Measurements from ENCODE around the gene RFPL1. TPM values are rescaled to one million over a fixed set of nuclear protein-coding genes. Genes with fewer than 3 reads are reported as not detected.

Gene RFPL1
- total RNA-seq, 1 experiment from 2014 or later, result not detected

DNA sequence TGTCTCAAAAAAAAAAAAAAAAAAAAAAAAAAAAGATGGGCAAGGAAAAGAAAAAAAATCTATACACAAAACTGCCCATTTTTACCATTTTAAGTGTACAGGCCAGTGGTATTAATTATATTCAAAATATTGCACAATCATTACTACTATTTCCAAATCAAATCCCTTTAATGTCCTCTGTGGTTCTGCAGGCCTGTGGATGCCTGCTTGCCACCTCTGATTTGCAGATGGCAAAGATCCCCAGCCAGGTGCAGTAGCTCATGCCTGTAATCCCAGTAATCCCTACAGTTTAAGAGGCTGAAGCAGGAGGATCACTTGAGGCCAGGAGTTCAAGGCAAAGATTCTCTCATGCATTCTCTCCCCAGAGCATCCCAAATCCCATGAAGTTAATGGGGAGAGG is 20.2 kb downstream of the RFPL1 start:
- H3K36me3 Mint-ChIP-seq (ENCODE audit: insufficient read depth, unreplicated experiment), result no peaks in the 10 kb centered on the region
- H3K9me3 Mint-ChIP-seq (ENCODE audit: low read depth, unreplicated experiment), result no peaks in the 10 kb centered on the region
- CTCF ChIA-PET, result no interaction called here
- DNase-seq, result no peak
- H3K27me3 Mint-ChIP-seq (ENCODE audit: unreplicated experiment), result no peaks in the 10 kb centered on the region
- H3K4me3 Mint-ChIP-seq (ENCODE audit: low read depth, unreplicated experiment), result no peak overlapping the region
- no TSS peak for BruUV-seq (replicated peaks)
- intact Hi-C loops (cut with micrococcal nuclease; ENCODE audit: unreplicated experiment), result no loop called here
- H3K4me1 Mint-ChIP-seq (ENCODE audit: low read depth, unreplicated experiment), result no peaks in the 10 kb centered on the region
- H3K27ac Mint-ChIP-seq (ENCODE audit: unreplicated experiment), result no peak overlapping the region
- TF ChIP-seq, protein P1, sequence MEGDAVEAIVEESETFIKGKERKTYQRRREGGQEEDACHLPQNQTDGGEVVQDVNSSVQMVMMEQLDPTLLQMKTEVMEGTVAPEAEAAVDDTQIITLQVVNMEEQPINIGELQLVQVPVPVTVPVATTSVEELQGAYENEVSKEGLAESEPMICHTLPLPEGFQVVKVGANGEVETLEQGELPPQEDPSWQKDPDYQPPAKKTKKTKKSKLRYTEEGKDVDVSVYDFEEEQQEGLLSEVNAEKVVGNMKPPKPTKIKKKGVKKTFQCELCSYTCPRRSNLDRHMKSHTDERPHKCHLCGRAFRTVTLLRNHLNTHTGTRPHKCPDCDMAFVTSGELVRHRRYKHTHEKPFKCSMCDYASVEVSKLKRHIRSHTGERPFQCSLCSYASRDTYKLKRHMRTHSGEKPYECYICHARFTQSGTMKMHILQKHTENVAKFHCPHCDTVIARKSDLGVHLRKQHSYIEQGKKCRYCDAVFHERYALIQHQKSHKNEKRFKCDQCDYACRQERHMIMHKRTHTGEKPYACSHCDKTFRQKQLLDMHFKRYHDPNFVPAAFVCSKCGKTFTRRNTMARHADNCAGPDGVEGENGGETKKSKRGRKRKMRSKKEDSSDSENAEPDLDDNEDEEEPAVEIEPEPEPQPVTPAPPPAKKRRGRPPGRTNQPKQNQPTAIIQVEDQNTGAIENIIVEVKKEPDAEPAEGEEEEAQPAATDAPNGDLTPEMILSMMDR (IDR thresholded peaks at IDR 0.05; ENCODE audit: unreplicated experiment), result no peak

GRCh38 chr22:29459773-29460172 is 21.4 kb downstream of the RFPL1 start:
- Mint-ChIP-seq H3K4me1 (ENCODE audit: low read depth, unreplicated experiment) (no peaks in the 10 kb centered on the region), H3K27me3 (ENCODE audit: unreplicated experiment) (no peaks in the 10 kb centered on the region), H3K4me3 (ENCODE audit: low read depth, unreplicated experiment) (no peak overlapping the region), H3K9me3 (ENCODE audit: low read depth, unreplicated experiment) (no peaks in the 10 kb centered on the region), H3K27ac (ENCODE audit: unreplicated experiment) (no peak overlapping the region), H3K36me3 (ENCODE audit: insufficient read depth, unreplicated experiment) (no peaks in the 10 kb centered on the region)
- DNase-seq, result no peak
- TF ChIP-seq, protein P1 (IDR thresholded peaks at IDR 0.05; ENCODE audit: unreplicated experiment), result no peak
- CTCF ChIA-PET, result interaction anchor here (0.7 kb wide), 1 partner anchor 13 kb away, joined by 3 read pairs; no protein-coding TSS in a partner anchor
- BruUV-seq (replicated peaks), result no TSS peak
- intact Hi-C loops (cut with micrococcal nuclease; ENCODE audit: unreplicated experiment), result no loop called here

- H3K4me1 Mint-ChIP-seq (ENCODE audit: low read depth, unreplicated experiment), result no peaks in the 10 kb centered on the region
- no peaks in the 10 kb centered on the region for H3K36me3 Mint-ChIP-seq (ENCODE audit: insufficient read depth, unreplicated experiment)
- TF ChIP-seq, protein P1 (IDR thresholded peaks at IDR 0.05; ENCODE audit: unreplicated experiment), result no peak
- peaks cover 11% of the 10 kb centered on the region for H3K27me3 Mint-ChIP-seq (ENCODE audit: unreplicated experiment)
- no peak overlapping the region for H3K4me3 Mint-ChIP-seq (ENCODE audit: low read depth, unreplicated experiment)
- intact Hi-C loops (cut with micrococcal nuclease; ENCODE audit: unreplicated experiment), result no loop called here
- no peak for DNase-seq
- H3K27ac Mint-ChIP-seq (ENCODE audit: unreplicated experiment), result no peak overlapping the region
- H3K9me3 Mint-ChIP-seq (ENCODE audit: low read depth, unreplicated experiment), result no peaks in the 10 kb centered on the region
- BruUV-seq (replicated peaks), result no TSS peak
- CTCF ChIA-PET, result interaction anchor here (0.7 kb wide), 1 partner anchor 39 kb away, joined by 6 read pairs; no protein-coding TSS in a partner anchor
These were observed 22.9 kb downstream of the RFPL1 start for GRCh38 chr22:29461263-29461662.

GRCh38 chr22:29463629-29464028 is 25.2 kb downstream of the RFPL1 start:
- Mint-ChIP-seq H3K4me1 (ENCODE audit: low read depth, unreplicated experiment) (no peaks in the 10 kb centered on the region), H3K9me3 (ENCODE audit: low read depth, unreplicated experiment) (no peaks in the 10 kb centered on the region), H3K36me3 (ENCODE audit: insufficient read depth, unreplicated experiment) (no peaks in the 10 kb centered on the region), H3K27me3 (ENCODE audit: unreplicated experiment) (peaks cover 35% of the 10 kb centered on the region), H3K4me3 (ENCODE audit: low read depth, unreplicated experiment) (no peak overlapping the region), H3K27ac (ENCODE audit: unreplicated experiment) (no peak overlapping the region)
- CTCF ChIA-PET, result no interaction called here
- intact Hi-C loops (cut with micrococcal nuclease; ENCODE audit: unreplicated experiment), result no loop called here
- TF ChIP-seq, protein P1 (IDR thresholded peaks at IDR 0.05; ENCODE audit: unreplicated experiment), result no peak
- BruUV-seq (replicated peaks), result no TSS peak
- DNase-seq, result no peak

Data from Calu3 (cell line).